Rectal smooth muscle tissue (tissue), 1 donor: ENCODE data around the gene GALNT5.
"Not testable (repeated sequence)": the region's sequence is repeated elsewhere in the genome, so short reads cannot be mapped to it uniquely, and the experiment has no call there.

Experiments used
- H3K27ac ChIP-seq: one replicate; pipeline ENCODE4 v1.7.0; 2013; ENCODE audit warnings: low read depth, low read length, inconsistent platforms
- H3K27me3 ChIP-seq: one replicate; pipeline ENCODE4 v1.7.0; 2013; ENCODE audit warnings: low read length; ENCODE audit not compliant: control insufficient read depth, insufficient read depth
- H3K36me3 ChIP-seq: one replicate; pipeline ENCODE4 v1.7.0; 2013; ENCODE audit warnings: low read length; ENCODE audit not compliant: control insufficient read depth, insufficient read depth
- H3K4me1 ChIP-seq: one replicate; pipeline ENCODE4 v1.7.0; 2013; ENCODE audit warnings: low read length; ENCODE audit not compliant: control insufficient read depth, insufficient read depth
- H3K4me3 ChIP-seq: one replicate; pipeline ENCODE4 v1.7.0; 2013; ENCODE audit warnings: low read length
- H3K9ac ChIP-seq: one replicate; pipeline ENCODE4 v1.7.0; 2013; ENCODE audit warnings: low read length

The GALNT5 gene

GRCh38 chr2:157339965-157340655, 82.6 kb downstream of the GALNT5 start:
- no peak overlapping the region for H3K4me3 ChIP-seq
- no peak overlapping the region for H3K9ac ChIP-seq
- H3K27me3 ChIP-seq = no peaks in the 10 kb centered on the region
- H3K4me1 ChIP-seq = no peaks in the 10 kb centered on the region
- H3K36me3 ChIP-seq = no peaks in the 10 kb centered on the region
- H3K27ac ChIP-seq = no peak overlapping the region

- not testable (repeated sequence) for H3K4me3 ChIP-seq, H3K27me3 ChIP-seq, H3K9ac ChIP-seq, H3K36me3 ChIP-seq, H3K4me1 ChIP-seq, H3K27ac ChIP-seq
Measured at GRCh38 chr2:157341381-157341780, 83.9 kb downstream of the GALNT5 start.

GRCh38 chr2:157345647-157346389, 88.3 kb downstream of the GALNT5 start:
- no peaks in the 10 kb centered on the region for H3K27me3 ChIP-seq
- H3K9ac ChIP-seq = no peak overlapping the region
- H3K36me3 ChIP-seq = no peaks in the 10 kb centered on the region
- H3K4me3 ChIP-seq = no peak overlapping the region
- H3K4me1 ChIP-seq = no peaks in the 10 kb centered on the region
- no peak overlapping the region for H3K27ac ChIP-seq

- Histone ChIP-seq H3K4me1 (no peaks in the 10 kb centered on the region), H3K27me3 (no peaks in the 10 kb centered on the region), H3K4me3 (no peak overlapping the region), H3K9ac (no peak overlapping the region), H3K36me3 (no peaks in the 10 kb centered on the region), H3K27ac (no peak overlapping the region)
Measured at GRCh38 chr2:157348291-157348921, 90.9 kb downstream of the GALNT5 start.

- no peaks in the 10 kb centered on the region for H3K4me1 ChIP-seq
- no peaks in the 10 kb centered on the region for H3K36me3 ChIP-seq
- no peak overlapping the region for H3K9ac ChIP-seq
- no peak overlapping the region for H3K4me3 ChIP-seq
- no peaks in the 10 kb centered on the region for H3K27me3 ChIP-seq
- no peak overlapping the region for H3K27ac ChIP-seq
Measured at GRCh38 chr2:157349949-157350515, 92.5 kb downstream of the GALNT5 start.

- Histone ChIP-seq H3K27ac (no peak overlapping the region), H3K9ac (no peak overlapping the region), H3K36me3 (no peaks in the 10 kb centered on the region), H3K4me1 (no peaks in the 10 kb centered on the region), H3K27me3 (no peaks in the 10 kb centered on the region), H3K4me3 (no peak overlapping the region)
Measured at GRCh38 chr2:157355618-157356017, 98.1 kb downstream of the GALNT5 start.

- Histone ChIP-seq H3K36me3 (no peaks in the 10 kb centered on the region), H3K4me1 (no peaks in the 10 kb centered on the region), H3K27me3 (no peaks in the 10 kb centered on the region), H3K9ac (no peak overlapping the region), H3K27ac (no peak overlapping the region), H3K4me3 (no peak overlapping the region)
Measured at GRCh38 chr2:157359628-157360027, 102.1 kb downstream of the GALNT5 start.

- Histone ChIP-seq H3K9ac (no peak overlapping the region), H3K4me3 (no peak overlapping the region), H3K27ac (no peak overlapping the region), H3K27me3 (no peaks in the 10 kb centered on the region), H3K4me1 (no peaks in the 10 kb centered on the region), H3K36me3 (no peaks in the 10 kb centered on the region)
Measured at GRCh38 chr2:157361526-157361925, 104.0 kb downstream of the GALNT5 start.

GRCh38 chr2:157362627-157363026, 105.1 kb downstream of the GALNT5 start:
- Histone ChIP-seq H3K27me3 (no peaks in the 10 kb centered on the region), H3K27ac (no peak overlapping the region), H3K4me1 (no peaks in the 10 kb centered on the region), H3K9ac (no peak overlapping the region), H3K36me3 (no peaks in the 10 kb centered on the region), H3K4me3 (no peak overlapping the region)

- Histone ChIP-seq H3K36me3 (no peaks in the 10 kb centered on the region), H3K27ac (no peak overlapping the region), H3K9ac (no peak overlapping the region), H3K27me3 (no peaks in the 10 kb centered on the region), H3K4me1 (no peaks in the 10 kb centered on the region), H3K4me3 (no peak overlapping the region)
Measured at GRCh38 chr2:157363612-157364101, 106.2 kb downstream of the GALNT5 start.
